PFSK-1 (cell line): ENCODE measurements around the gene ATP2B2.

ENCODE experiments used
- FOXP2 ChIP-seq: optimal IDR thresholded peaks from 2 replicates; pipeline ENCODE3; 2011; ENCODE audit warnings: borderline replicate concordance, control low read depth, inconsistent platforms; ENCODE audit not compliant: insufficient read depth; ENCODE audit errors: extremely low read length, extremely low read depth
- POLR2AphosphoS5 ChIP-seq: IDR thresholded peaks from 2 replicates; pipeline ENCODE4 v1.6.1; 2012; ENCODE audit warnings: low read depth, mild to moderate bottlenecking, control low read depth, low read length, moderate library complexity
- SIN3A ChIP-seq: IDR thresholded peaks from 2 replicates; pipeline ENCODE4 v1.6.1; 2012; ENCODE audit warnings: mild to moderate bottlenecking, low read length, moderate library complexity, borderline replicate concordance; ENCODE audit not compliant: insufficient read depth
- TAF1 ChIP-seq: IDR thresholded peaks from 2 replicates; pipeline ENCODE4 v1.6.1; 2012; ENCODE audit warnings: low read length, control low read depth, borderline replicate concordance; ENCODE audit not compliant: insufficient read depth
- TF ChIP-seq, protein P1 (sequence below), 2 experiments: IDR thresholded peaks; 2 replicates each; pipeline versions ENCODE4 v1.6.1 to v1.8.0; 2011 to 2012; ENCODE audit warnings: low read depth in 2 of 2, low read length in 2 of 2, control low read depth in 1 of 2, inconsistent platforms in 1 of 2, mild to moderate bottlenecking in 1 of 2, moderate library complexity in 1 of 2; ENCODE audit not compliant: insufficient read depth in 1 of 2

Gene ATP2B2

DNA sequence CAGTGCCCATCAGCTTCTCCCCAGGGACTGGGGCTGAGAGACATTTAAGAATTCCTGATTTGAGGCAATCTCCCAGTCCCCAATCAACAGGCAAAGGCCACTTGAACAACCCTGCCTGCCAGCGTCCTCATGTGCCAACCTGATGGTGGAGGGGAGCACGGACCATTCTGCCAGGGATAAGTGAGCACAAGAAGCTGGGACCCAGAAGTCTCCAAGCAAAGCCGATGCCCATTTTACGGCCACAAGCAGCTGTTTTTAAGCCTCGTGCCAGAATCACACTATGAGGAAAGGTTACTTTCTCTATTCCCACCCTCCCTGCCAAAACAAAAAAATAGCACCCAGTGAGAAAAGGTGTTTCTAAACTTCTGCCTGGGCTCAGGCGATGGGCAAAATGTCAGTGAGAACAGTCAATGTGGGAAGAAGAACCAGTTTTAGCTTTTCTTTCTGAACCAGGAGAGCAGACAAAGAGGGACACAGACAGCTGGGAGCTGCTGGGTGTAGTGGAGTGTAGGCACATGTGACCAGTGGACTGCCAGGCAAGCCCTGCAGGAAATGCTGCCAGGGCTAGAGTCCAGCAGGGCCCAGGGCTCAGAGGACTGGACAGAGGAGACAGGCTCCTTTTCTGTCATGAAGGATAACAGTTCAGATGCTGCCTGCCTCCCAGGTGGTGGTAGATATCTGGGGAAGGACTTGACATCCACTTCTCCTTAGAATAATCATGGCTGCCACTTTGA lies 57.7 kb downstream of the ATP2B2 start:
- TF ChIP-seq FOXP2 (no peak), TAF1 (no peak), POLR2AphosphoS5 (no peak), SIN3A (no peak)
- TF ChIP-seq, protein P1, sequence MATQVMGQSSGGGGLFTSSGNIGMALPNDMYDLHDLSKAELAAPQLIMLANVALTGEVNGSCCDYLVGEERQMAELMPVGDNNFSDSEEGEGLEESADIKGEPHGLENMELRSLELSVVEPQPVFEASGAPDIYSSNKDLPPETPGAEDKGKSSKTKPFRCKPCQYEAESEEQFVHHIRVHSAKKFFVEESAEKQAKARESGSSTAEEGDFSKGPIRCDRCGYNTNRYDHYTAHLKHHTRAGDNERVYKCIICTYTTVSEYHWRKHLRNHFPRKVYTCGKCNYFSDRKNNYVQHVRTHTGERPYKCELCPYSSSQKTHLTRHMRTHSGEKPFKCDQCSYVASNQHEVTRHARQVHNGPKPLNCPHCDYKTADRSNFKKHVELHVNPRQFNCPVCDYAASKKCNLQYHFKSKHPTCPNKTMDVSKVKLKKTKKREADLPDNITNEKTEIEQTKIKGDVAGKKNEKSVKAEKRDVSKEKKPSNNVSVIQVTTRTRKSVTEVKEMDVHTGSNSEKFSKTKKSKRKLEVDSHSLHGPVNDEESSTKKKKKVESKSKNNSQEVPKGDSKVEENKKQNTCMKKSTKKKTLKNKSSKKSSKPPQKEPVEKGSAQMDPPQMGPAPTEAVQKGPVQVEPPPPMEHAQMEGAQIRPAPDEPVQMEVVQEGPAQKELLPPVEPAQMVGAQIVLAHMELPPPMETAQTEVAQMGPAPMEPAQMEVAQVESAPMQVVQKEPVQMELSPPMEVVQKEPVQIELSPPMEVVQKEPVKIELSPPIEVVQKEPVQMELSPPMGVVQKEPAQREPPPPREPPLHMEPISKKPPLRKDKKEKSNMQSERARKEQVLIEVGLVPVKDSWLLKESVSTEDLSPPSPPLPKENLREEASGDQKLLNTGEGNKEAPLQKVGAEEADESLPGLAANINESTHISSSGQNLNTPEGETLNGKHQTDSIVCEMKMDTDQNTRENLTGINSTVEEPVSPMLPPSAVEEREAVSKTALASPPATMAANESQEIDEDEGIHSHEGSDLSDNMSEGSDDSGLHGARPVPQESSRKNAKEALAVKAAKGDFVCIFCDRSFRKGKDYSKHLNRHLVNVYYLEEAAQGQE (IDR thresholded peaks at IDR 0.05; ENCODE audit: insufficient read depth in 1 of 2, low read depth in 2 of 2, low read length in 2 of 2) = no peak

DNA sequence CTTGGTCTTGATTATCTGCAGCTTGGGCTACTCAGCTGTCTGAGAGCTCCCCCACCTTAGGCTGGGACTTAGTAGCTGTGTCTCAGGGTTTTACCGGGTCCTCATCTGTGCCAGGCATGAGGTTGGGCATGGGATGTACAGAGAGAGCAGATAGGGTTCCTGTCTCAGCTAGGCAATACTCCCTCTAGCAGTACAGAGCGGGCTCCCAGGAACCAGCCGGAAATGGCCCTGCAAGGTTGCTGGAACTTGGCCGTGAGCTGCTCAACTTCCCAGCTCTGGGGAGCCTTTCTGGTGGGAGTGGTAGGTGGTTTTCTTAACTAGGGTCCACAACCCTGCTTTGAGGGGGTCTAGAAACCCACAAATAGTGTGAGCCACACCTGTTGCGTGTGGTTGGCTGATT lies 58.3 kb downstream of the ATP2B2 start:
- TF ChIP-seq SIN3A (no peak), TAF1 (no peak), FOXP2 (no peak), POLR2AphosphoS5 (no peak)
- TF ChIP-seq, protein P1 (IDR thresholded peaks at IDR 0.05; ENCODE audit: insufficient read depth in 1 of 2, low read depth in 2 of 2, low read length in 2 of 2) = no peak

DNA sequence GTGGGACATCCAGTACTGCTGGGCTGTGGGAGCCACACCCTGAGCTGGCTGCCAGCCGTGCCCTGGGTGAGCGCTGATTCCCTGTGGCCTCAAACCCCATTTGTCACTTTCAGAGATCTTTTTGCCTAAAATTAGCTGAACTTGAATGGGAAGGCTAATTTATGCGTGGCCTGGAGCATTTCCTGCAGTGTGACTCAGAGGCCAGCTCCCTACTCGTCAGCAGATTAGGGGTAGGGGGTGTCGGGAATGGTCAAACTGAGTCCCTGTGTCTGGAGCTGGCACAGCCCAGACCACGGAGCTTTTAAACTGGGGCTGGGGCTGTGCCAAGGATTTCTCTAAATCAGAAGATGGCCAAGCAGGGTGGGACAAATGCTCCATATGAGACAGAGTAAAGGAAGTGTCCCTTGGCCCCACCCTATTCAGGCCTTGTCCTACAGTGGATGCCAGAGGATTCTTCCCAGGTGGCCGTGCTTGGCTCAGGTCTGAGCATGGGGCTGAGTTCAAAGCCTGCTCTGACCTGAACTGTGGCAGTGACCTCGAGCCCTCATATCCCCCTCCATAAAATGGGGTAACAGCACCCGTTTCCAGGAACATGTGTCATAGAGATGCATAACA lies 59.7 kb downstream of the ATP2B2 start:
- TF ChIP-seq POLR2AphosphoS5 (no peak), TAF1 (no peak), FOXP2 (no peak)
- TF ChIP-seq, protein P1 (IDR thresholded peaks at IDR 0.05; ENCODE audit: insufficient read depth in 1 of 2, low read depth in 2 of 2, low read length in 2 of 2) = no peak

DNA sequence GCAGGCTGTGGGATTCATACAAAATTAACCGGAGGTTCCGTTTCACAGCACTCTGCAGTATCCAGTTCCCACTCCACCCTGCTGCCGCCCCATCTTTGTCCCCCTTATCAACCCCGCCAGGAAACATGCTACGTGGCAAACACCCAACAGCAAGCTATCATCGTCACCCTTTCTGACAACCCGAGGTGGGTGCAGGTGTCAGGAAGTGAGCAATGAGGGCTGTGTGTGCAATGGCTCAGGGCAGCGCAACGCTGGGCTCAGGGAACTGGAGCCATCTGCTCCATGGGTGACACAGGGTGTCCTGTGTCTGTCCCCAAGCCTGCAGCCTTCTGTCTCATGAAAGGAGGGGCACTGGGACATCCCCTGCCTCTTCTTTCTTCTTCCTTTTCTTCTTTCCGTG lies 60.9 kb downstream of the ATP2B2 start:
- TF ChIP-seq, protein P1 (IDR thresholded peaks at IDR 0.05; ENCODE audit: insufficient read depth in 1 of 2, low read depth in 2 of 2, low read length in 2 of 2) = no peak
- TF ChIP-seq FOXP2 = no peak
- TF ChIP-seq TAF1 = no peak
- TF ChIP-seq SIN3A = no peak
- no peak for TF ChIP-seq POLR2AphosphoS5

DNA sequence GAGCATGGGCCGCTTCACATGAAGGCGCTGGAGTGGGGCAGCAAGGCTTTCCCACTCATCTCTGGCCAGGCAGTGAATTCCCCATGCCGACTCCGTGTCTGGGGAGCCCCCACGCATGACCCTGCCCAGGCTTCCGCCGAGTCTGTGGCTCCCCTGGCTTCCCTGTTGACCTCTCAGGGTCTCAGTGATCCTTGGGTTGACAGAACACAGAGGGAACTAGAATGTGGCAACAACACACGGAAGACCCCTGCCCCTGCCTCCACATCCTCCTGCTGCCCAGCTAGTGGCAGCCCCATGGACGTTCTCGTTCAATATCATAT lies 61.3 kb downstream of the ATP2B2 start:
- TF ChIP-seq, protein P1 (IDR thresholded peaks at IDR 0.05; ENCODE audit: insufficient read depth in 1 of 2, low read depth in 2 of 2, low read length in 2 of 2) = no peak
- TF ChIP-seq SIN3A = no peak
- no peak for TF ChIP-seq FOXP2
- TF ChIP-seq POLR2AphosphoS5 = no peak
- TF ChIP-seq TAF1 = no peak
